Stimulated activated naive CD4-positive, alpha-beta T cell treated with Interleukin-2 at 50 U/mL for 16 hours (primary cell): ENCODE measurements around the gene SHB.
"Not testable (repeated sequence)": the region's sequence is repeated elsewhere in the genome, so short reads cannot be mapped to it uniquely, and the experiment has no call there.

Experiments
- DNase-seq: peaks from one replicate; lab custom pipeline; 2025; lab: John Stamatoyannopoulos, UW

The SHB gene

GRCh38 chr9:38063363-38063707, 5.7 kb downstream of the SHB start:
- DNase-seq: no peak

DNA sequence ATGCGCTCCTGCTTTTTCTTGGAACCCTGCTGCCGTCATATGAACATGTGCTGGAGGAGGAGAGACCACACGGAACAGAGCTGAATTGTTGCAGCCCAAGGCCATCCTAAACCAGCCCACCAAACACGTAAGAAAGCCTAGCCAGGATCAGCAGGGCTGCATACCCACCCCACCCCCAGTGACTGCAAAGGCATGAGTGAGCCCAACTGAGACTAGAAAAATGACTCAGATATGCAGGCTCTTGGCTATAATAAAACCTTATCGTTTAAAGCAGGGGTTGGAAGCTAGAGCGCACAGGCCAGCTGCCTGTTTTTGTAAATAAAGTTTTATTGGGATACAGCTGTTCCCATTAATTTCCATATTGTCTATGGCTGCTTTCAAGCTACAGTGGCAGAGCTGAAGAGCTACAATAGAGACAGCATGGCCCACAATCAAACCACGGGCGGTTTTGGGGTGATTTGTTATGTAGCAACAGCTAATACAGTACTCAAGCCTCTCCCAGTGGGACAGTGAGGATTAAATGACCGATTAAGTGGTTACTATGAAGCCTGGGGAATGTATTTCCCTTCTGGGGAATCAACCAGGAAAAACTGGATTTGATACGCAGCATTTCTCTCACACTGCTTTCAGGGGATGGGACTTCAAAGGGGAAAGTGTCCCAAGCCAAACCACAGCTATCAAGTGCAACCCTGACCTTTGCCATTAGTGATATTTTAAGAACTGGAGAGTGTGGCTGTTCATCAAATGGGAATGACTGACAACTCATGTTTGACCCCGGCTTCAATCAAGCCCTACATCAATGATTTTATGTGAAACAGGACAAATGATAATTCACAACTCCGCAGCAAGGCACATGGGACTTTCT, 6.3 kb downstream of the SHB start:
- no peak for DNase-seq

DNA sequence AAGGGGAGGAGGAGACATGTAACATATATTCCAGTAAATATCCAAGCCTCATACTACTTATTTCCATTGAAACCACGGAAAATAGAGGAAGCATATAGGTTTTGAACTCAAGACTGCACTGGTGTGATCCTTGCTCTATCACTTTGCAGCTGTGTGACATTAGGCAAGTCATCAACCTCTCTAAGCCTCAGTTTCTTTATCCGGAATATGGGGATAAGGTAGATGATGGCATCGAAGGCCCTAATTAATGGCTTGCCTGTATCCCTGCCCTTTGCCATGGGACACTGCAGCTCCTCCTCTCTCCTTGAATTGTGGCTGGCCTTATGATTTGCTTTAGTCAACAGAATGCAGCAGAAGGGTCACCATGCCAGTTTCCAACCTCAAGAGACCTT, 6.9 kb downstream of the SHB start:
- DNase-seq: no peak

- DNase-seq: no peak
These were observed 7.6 kb downstream of the SHB start for GRCh38 chr9:38061326-38061977.

- no peak for DNase-seq
These were observed 8.3 kb downstream of the SHB start for GRCh38 chr9:38060681-38061080.

GRCh38 chr9:38059233-38059936, 9.6 kb downstream of the SHB start:
- no peak for DNase-seq

- DNase-seq: no peak
These were observed 10.4 kb downstream of the SHB start for GRCh38 chr9:38058452-38059232.

- no peak for DNase-seq
These were observed 11.4 kb downstream of the SHB start for GRCh38 chr9:38057416-38058195.

GRCh38 chr9:38054653-38055052, 14.4 kb downstream of the SHB start:
- DNase-seq: no peak

DNA sequence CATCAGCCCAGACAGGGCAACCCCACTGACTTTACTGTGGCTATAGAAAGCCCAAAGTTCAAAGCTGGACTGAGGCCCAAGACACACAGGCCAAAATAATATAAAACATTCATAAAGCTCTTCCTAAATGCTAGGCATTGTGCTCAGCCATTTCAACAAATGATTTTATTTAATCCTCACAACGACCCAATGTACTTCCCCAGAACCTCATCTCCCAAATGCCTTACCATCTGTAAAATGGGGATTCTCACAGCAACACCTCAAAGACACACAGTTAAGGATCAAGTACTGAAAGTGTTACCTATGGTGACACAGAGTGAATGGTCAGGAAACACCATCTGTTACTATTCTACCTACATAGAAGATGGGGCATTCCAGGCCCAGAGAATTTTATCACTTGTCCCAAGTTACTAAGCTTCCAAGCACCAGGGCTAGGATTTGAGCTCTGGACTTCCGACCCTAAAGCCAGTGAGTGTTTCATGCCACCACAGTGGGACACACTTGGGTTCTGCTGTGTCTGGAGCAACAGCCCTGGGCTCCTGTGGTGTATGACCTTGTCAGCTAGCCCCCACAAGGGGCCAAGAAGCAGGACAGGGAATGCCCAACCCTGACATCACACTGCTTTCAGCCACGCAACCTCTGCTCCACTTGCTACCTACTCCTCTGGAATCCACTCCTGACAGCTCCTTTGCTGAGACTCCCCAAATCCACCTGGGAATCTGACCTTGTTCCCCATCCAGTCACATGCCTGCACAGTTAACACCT, 15.1 kb downstream of the SHB start:
- no peak for DNase-seq

GRCh38 chr9:38051780-38052546, 17.1 kb downstream of the SHB start:
- DNase-seq: no peak

DNA sequence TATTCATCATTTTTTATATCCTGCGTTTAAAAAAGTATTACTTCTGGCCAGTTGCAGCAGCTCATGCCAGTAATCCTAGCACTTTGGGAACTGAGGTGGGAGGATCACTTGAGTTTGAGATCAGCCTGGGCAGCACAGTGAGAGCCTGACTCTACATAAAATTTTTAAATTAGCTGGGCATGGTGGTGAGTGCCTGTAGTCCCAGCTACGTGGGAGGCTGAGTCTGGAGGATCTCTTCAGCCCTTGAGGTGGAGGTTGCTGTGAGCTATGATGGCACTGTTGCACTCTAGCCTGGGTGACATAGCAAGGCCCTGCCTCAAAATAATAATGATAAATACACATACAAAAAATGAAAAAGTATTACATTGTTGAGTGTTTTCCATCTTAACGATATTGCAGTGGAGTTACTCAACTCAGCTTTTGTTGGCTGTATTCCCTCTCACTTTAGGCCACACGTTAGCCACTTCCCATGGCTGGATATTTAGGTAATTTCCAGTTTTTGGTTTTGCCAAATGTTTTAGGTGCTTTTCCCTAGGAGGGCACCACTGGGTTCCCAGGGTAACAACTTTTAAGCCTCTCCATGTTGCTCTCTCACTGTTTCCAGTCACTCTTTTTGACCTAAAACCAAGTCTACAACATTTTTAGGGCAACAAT, 20.6 kb downstream of the SHB start:
- no peak for DNase-seq

GRCh38 chr9:38047301-38048251, 21.5 kb downstream of the SHB start:
- no peak for DNase-seq

- no peak for DNase-seq
These were observed 22.2 kb downstream of the SHB start for GRCh38 chr9:38046661-38047300.

- not testable (repeated sequence) for DNase-seq
These were observed 23.1 kb downstream of the SHB start for GRCh38 chr9:38045939-38046338.

GRCh38 chr9:38044706-38045105, 24.3 kb downstream of the SHB start:
- DNase-seq: no peak

- DNase-seq: no peak
These were observed 24.9 kb downstream of the SHB start for GRCh38 chr9:38043931-38044623.
